Activated T-cell treated with anti-CD3 and anti-CD28 coated beads for 4 hours (primary cell): Measurements from ENCODE around the gene RPS18.
"Not testable (repeated sequence)": the region's sequence is repeated elsewhere in the genome, so short reads cannot be mapped to it uniquely, and the experiment has no call there.

ENCODE experiments used
- DNase-seq: peaks from one replicate; pipeline ENCODE4 v3.0.0-alpha.2; 2020

The RPS18 gene

DNA sequence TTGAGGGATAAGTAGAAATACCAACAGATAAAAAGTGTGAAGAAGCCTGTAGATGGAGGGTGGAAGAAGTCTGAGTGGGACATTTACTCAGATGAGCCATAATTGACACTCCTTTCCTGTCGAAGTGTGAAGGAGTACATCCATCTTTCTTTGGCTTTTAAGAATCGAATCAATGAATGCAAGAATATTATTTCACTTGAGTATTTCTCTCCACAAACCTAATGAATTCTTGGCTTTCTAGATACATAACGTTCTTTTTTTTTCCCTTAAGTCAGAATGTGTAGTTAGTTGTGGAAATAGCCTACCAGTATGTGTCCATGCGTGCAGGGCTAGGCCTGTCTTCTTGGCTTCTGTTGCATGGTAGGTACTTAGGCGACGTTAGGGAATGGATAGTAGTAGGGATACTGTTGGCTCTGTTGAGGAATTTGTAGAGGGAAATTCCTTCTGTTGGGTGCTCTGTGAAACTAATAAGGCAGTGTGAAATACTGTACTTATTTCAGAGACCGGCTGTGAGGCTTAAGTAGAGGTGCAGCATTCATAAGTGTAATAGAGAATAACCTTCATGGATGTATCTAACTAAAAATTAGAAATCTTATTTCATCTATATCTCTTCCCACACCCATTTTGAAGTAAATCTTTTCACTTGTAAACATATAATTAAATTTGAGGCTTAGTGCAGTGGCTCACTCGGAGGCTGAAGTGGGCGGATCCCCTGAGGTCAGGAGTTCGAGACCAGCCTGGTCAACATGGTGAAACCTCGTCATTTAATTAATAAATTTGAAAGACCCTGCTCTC, 1.5 kb downstream of the RPS18 start:
- no peak for DNase-seq

DNA sequence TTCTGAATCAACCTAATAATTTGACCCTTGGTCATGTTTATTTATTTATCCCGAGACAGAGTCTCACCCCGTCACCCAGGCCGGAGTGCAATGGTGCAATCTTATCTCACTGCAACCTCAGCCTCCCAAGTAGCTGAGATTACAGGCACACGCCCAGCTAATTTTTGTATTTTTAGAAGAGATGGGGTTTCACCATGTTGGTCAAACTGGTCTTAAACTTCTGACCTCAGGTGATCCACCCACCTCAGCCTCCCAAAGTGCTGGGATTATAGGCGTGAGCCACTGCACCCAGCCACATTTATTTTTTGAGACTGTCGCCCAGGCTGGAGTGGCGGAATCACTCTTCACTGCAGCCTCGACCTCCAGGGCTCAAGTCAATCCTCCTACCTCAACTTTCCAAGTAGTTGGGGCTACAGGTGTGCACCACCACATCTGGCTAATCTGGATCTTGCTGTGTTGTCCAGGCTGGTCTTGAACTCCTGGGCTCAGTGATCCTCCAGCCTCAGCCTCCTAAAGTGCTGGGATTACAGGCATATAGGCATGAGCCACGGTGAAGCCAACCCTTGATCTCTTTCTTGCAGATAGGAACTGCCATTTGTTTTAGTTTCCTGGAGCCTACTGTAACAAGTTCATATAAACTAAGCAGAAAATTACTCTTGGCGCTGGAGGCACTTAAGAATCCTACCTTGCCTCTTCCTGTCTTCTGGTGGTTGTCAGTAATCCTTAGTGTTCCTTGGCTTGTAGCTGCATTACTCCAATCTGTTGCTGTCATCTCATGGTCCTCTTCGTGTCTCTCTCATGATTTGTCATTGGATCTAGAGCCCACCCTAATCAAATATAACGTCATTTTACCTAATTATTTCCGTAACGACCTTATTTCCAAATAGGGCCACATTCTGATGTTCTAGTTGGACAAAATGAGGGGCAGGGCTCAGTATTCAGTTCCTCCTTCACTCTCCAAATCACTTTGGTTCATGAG, 2.3 kb downstream of the RPS18 start:
- no peak for DNase-seq

- not testable (repeated sequence) for DNase-seq
These were observed 4.1 kb downstream of the RPS18 start for GRCh38 chr6:33275795-33276580.

- no peak for DNase-seq
These were observed 4.6 kb downstream of the RPS18 start for GRCh38 chr6:33276581-33276863.

DNA sequence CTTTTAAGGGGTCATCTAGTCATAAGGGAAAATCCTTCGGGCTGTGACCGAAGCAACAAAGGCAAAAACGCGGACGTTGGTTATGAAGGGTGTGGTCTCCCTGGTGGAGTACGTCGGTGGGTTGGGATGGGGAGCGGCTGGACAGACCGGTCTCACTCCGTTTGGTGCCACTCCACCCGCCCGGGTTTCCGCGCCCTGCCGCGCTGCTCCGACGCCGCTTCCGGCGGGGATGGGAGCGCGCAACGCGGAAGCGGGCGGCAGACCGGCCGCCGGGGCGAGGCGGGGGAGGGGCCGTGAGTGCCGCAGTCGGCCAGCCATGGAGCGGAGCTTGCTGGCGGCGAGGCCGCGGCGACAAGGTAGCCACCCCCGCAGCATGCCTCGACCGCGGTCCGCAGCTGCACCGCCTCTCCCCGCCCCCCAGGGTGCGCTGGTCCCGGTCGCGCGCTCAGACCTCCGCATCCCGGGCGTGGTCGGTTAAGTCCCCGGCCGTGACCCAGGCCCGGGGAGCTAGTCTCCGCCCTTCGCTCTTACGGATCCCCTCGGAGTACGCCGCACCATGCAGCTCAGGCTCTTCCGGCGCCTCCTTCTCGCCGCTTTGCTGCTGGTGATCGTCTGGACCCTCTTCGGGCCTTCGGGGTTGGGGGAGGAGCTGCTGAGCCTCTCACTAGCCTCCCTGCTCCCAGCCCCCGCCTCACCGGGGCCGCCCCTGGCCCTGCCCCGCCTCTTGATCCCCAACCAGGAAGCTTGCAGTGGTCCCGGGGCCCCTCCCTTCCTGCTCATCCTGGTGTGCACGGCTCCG, 5.2 kb downstream of the RPS18 start, which contains the start of gene B3GALT4:
Gene B3GALT4 (plus strand): TSS at position 260 of the 799 bp plus-strand sequence. CDS start 297 bp downstream, at position 557.
- peak; percentile 49 for DNase-seq

- DNase-seq, result no peak
These were observed 6.0 kb downstream of the RPS18 start for GRCh38 chr6:33277663-33278391.

GRCh38 chr6:33278392-33278741, 6.5 kb downstream of the RPS18 start:
- no peak for DNase-seq

GRCh38 chr6:33278810-33279209, 6.9 kb downstream of the RPS18 start:
- DNase-seq, result no peak

DNA sequence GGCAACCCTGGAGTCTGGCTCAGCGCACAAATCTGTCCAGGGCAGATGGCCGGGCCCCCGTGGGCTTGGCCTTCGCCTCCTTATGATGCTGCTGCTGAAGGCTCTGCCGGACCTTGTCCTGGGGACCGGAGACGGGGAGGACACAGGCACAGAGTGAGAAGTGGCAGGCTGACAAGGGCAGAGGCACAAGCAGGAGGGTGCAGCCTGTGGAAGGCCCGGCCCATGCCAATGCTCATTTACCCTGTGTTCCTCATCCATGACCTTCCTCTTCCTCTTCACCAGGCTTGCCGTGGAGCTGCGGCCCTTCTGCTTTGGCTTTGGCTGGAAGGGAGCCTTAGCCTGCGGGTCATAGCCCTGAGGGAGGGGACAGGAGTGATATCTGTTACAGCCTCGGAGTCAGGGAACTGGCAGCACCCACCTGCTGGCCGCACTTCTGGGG, 7.4 kb downstream of the RPS18 start:
- no peak for DNase-seq

- DNase-seq, result no peak
These were observed 8.2 kb downstream of the RPS18 start for GRCh38 chr6:33279971-33280511.

DNA sequence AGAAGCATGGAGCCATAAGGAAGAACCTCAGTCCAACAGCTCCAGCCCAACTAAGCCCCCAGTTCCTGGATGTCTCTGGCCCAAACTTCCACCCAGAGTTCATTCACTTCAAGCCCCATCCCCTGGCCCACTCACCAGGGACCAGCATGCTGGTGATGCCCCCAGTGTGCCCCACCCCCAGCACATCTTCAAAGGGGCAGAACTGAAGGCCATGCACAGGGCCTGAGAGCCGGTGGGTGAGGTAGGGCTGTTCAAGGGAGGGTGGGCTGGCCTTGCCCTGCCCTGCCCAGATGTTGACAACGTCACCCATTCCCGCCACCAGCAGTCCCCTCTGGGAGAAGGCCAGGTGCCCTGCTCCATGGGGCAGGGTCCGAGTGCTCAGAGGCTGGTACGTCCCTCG, 8.7 kb downstream of the RPS18 start:
- no peak for DNase-seq

DNA sequence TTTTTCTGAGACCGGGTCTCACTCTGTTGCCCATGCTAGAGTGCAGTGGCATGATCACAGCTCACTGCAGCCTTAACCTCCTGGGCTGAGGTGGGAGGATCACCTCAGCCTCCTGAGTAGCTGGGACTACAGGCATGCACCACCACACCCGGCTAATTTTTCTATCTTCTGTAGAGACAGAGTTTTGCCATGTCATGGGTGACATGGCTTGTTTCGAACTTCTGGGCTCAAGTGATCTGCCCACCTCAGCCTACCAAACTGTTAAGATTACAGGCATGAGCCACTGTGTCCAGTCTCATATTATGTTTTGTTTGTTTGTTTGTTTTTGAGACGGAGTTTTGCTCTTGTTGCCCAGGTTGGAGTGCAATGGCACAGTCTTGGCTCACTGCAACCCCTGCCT, 13.3 kb downstream of the RPS18 start:
- not testable (repeated sequence) for DNase-seq

DNA sequence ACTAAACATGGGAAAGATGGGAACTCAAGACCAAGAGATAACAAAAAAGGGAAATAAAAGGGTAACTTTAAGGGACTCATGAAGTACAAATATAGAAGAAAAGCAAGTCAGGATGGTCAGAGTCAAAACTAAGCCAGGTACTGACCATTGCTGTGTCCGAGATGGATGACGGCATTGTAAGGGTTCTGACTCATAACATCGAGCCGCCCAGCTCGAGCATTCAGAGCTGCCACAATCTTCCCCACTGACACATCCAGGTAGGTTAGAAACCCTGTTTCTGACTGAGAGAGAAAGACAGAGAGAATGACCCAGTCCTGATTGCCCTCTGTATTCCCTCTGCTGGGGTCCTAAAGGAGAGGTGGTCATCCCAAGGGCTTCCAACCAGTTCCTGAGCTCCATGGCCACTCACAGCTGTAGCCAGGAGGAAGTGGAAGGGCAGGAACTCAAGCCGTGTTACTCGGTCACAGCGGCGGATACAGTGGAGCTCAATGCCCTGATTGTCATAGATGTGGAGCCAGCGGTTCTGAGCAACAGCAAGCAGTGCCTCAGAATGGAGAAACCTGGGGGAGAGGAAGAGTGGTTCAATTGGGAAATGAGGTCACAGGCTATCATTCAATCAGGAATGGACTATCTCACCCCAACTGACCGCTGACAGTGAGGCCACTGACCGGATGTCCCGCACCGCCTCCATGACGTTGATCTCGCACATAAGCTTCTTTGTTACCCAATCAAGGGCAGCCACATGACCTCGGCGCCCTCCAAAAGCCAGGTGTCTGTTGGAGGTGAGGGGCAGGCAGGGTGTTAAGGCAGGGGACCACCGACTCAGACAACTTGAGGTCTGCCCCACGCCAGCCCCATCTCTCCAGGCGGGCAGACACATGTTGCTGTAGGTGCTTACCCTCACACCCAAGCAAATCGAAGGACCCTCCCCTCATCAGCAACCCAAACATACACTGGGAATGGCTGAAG, 15.4 kb downstream of the RPS18 start:
- no peak for DNase-seq

- DNase-seq, result no peak
These were observed 16.5 kb downstream of the RPS18 start for GRCh38 chr6:33288141-33288920.

GRCh38 chr6:33288921-33289783, 17.3 kb downstream of the RPS18 start, which contains the start of the genes PFDN6 and WDR46:
Gene PFDN6, plus strand, starts transcription at chr6:33289601. Its CDS starts 256 bp downstream, at chr6:33289857.
Gene WDR46, minus strand, starts transcription at chr6:33289239. Its CDS starts 69 bp downstream, at chr6:33289170.
- peak; percentile 73 for DNase-seq

DNA sequence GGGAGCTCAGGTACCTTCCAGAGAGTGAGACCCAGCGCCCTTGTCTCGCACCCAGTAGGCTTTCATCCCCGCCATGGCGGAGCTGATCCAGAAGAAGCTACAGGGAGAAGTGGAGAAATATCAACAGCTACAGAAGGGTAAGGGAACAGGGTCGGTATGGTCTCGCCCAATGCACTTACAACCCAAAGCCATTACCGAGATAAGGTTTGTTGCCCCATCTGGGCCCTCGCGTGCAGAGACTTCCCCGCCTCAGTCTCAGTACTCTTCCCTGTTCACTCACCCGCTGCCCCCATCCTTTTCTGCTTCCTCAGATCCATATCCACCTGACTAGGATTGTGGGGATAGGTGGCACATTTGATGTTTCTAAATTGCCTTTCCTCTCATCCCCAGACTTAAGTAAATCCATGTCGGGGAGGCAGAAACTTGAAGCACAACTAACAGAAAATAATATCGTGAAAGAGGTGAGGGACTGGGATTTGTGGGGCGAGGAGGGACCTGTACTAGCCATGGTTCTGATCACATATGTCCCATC, 18.0 kb downstream of the RPS18 start:
- no peak for DNase-seq

DNA sequence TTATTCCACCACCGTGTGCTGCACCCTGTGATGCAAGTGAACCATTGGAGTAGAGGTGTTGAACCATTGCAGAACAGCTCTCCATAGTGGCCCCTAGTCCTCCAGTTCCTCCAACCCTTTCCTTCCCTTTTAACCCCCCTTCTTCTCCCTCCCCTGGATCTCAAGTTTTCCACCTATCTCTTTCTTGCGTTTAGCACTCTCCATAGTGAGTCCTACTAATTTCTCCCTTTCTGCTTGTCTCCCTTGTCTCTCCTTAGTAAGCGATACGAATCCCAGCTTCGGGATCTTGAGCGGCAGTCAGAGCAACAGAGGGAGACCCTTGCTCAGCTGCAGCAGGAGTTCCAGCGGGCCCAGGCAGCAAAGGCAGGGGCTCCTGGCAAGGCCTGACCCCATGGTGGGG, 18.6 kb downstream of the RPS18 start:
- no peak for DNase-seq
